ENCODE measurements around the gene SEC14L3.

Gene SEC14L3
- 0 reads per million in 4 experiments for total RNA-seq

- no peak for DNase-seq
Measured at GRCh38 chr22:30471616-30472318, at the start of gene SEC14L3. Gene SEC14L3 (minus strand): TSS chr22:30472017. CDS start chr22:30471958, 59 bp downstream.

GRCh38 chr22:30519842-30520425 lies 48.1 kb upstream of the SEC14L3 start:
- DNase-seq: no peak

GRCh38 chr22:30516731-30517130 lies 44.9 kb upstream of the SEC14L3 start:
- DNase-seq: no peak

- DNase-seq: no peak
Measured at GRCh38 chr22:30516273-30516672, 44.5 kb upstream of the SEC14L3 start.

GRCh38 chr22:30514252-30514651 lies 42.4 kb upstream of the SEC14L3 start:
- no peak for DNase-seq

- no peak for DNase-seq
Measured at GRCh38 chr22:30513462-30513861, 41.6 kb upstream of the SEC14L3 start.

GRCh38 chr22:30511911-30512310 lies 40.1 kb upstream of the SEC14L3 start:
- no peak for DNase-seq

- no peak for DNase-seq
Measured at GRCh38 chr22:30511109-30511508, 39.3 kb upstream of the SEC14L3 start.

- DNase-seq: no peak
Measured at GRCh38 chr22:30508216-30508615, 36.4 kb upstream of the SEC14L3 start.

GRCh38 chr22:30507670-30508069 lies 35.9 kb upstream of the SEC14L3 start:
- DNase-seq: no peak

- no peak for DNase-seq
Measured at GRCh38 chr22:30506507-30506968, 34.7 kb upstream of the SEC14L3 start.

- no peak for DNase-seq
Measured at GRCh38 chr22:30503551-30503950, 31.7 kb upstream of the SEC14L3 start.

- no peak for DNase-seq
Measured at GRCh38 chr22:30502911-30503310, 31.1 kb upstream of the SEC14L3 start.

GRCh38 chr22:30502153-30502552 lies 30.3 kb upstream of the SEC14L3 start:
- no peak for DNase-seq

- DNase-seq: no peak
Measured at GRCh38 chr22:30500628-30501027, 28.8 kb upstream of the SEC14L3 start.

GRCh38 chr22:30497466-30498150 lies 25.8 kb upstream of the SEC14L3 start:
- no peak for DNase-seq

- no peak for DNase-seq
Measured at GRCh38 chr22:30495041-30495784, 23.4 kb upstream of the SEC14L3 start.

- DNase-seq: no peak
Measured at GRCh38 chr22:30492144-30492543, 20.3 kb upstream of the SEC14L3 start.

- DNase-seq: no peak
Measured at GRCh38 chr22:30491381-30491780, 19.6 kb upstream of the SEC14L3 start.

GRCh38 chr22:30490399-30490798 lies 18.6 kb upstream of the SEC14L3 start:
- no peak for DNase-seq

GRCh38 chr22:30488121-30488520 lies 16.3 kb upstream of the SEC14L3 start:
- no peak for DNase-seq

GRCh38 chr22:30486661-30487115 lies 14.9 kb upstream of the SEC14L3 start:
- no peak for DNase-seq

GRCh38 chr22:30486118-30486517 lies 14.3 kb upstream of the SEC14L3 start:
- DNase-seq: no peak
